Mucosa of rectum (tissue), 2 donors: ENCODE measurements around the gene CRYBB1.
"Not testable (repeated sequence)": the region's sequence is repeated elsewhere in the genome, so short reads cannot be mapped to it uniquely, and the experiment has no call there.

Source experiments
- H3K27ac ChIP-seq, 2 donors: one replicate each; pipeline ENCODE4 v1.7.0; 2013; ENCODE audit warnings: inconsistent platforms in 2 of 2, low read depth in 2 of 2, low read length in 2 of 2
- H3K27me3 ChIP-seq, 2 donors: one replicate each; pipeline ENCODE4 v1.7.0; 2013; ENCODE audit warnings: low read length in 2 of 2; ENCODE audit not compliant: control insufficient read depth in 2 of 2, insufficient read depth in 2 of 2
- H3K36me3 ChIP-seq, 2 donors: one replicate each; pipeline ENCODE4 v1.7.0; 2013; ENCODE audit warnings: low read length in 2 of 2; ENCODE audit not compliant: control insufficient read depth in 2 of 2, insufficient read depth in 2 of 2
- H3K4me1 ChIP-seq, 2 donors: one replicate each; pipeline ENCODE4 v1.7.0; 2013; ENCODE audit warnings: low read length in 2 of 2, mild to moderate bottlenecking in 1 of 2; ENCODE audit not compliant: control insufficient read depth in 2 of 2, insufficient read depth in 2 of 2
- H3K4me3 ChIP-seq, 2 donors: one replicate each; pipeline ENCODE4 v1.7.0; 2013; ENCODE audit warnings: low read length in 2 of 2
- H3K9ac ChIP-seq, 2 donors: one replicate each; pipeline ENCODE4 v1.7.0; 2013; ENCODE audit warnings: low read length in 2 of 2, low read depth in 1 of 2, mild to moderate bottlenecking in 1 of 2
- H3K9me3 ChIP-seq, 2 donors: one replicate each; pipeline ENCODE4 v1.7.0; 2013; ENCODE audit warnings: low read length in 2 of 2; ENCODE audit not compliant: control insufficient read depth in 2 of 2
- donor health status: healthy.
- donor health status: Normal muscosa, but diverticular disease.

The CRYBB1 gene

GRCh38 chr22:26619510-26619909 is 1.7 kb upstream of the CRYBB1 start:
- Histone ChIP-seq H3K9me3 (no peaks in the 10 kb centered on the region), H3K4me3 (no peak overlapping the region), H3K9ac (no peak overlapping the region), H3K27ac (no peak overlapping the region), H3K27me3 (no peaks in the 10 kb centered on the region), H3K4me1 (peaks cover 0 to 2% of the 10 kb centered on the region in 2 donors), H3K36me3 (no peaks in the 10 kb centered on the region)

- H3K4me3 ChIP-seq = no peak overlapping the region
- H3K9ac ChIP-seq = no peak overlapping the region
- H3K27ac ChIP-seq = no peak overlapping the region
- H3K36me3 ChIP-seq = no peaks in the 10 kb centered on the region
- H3K4me1 ChIP-seq = peaks cover 0 to 2% of the 10 kb centered on the region in 2 donors
- H3K27me3 ChIP-seq = no peaks in the 10 kb centered on the region
- H3K9me3 ChIP-seq = no peaks in the 10 kb centered on the region
These were observed 628 bp upstream of the CRYBB1 start for GRCh38 chr22:26618455-26618854.

- Histone ChIP-seq H3K9ac (no peak overlapping the region), H3K9me3 (no peaks in the 10 kb centered on the region), H3K36me3 (no peaks in the 10 kb centered on the region), H3K4me1 (peaks cover 0 to 2% of the 10 kb centered on the region in 2 donors), H3K4me3 (no peak overlapping the region), H3K27ac (no peak overlapping the region), H3K27me3 (peaks cover 0 to 3% of the 10 kb centered on the region in 2 donors)
These were observed 1.2 kb downstream of the CRYBB1 start for GRCh38 chr22:26616650-26617049.

GRCh38 chr22:26615830-26616435 is 1.9 kb downstream of the CRYBB1 start:
- H3K27ac ChIP-seq = peak overlapping the region in 1 of 2 donors; percentile 32
- H3K4me3 ChIP-seq = no peak overlapping the region
- peaks cover 0 to 3% of the 10 kb centered on the region in 2 donors for H3K27me3 ChIP-seq
- no peaks in the 10 kb centered on the region for H3K9me3 ChIP-seq
- H3K36me3 ChIP-seq = no peaks in the 10 kb centered on the region
- peaks cover 0 to 2% of the 10 kb centered on the region in 2 donors for H3K4me1 ChIP-seq
- H3K9ac ChIP-seq = no peak overlapping the region

- Histone ChIP-seq H3K4me3 (no peak overlapping the region), H3K4me1 (peaks cover 0 to 8% of the 10 kb centered on the region in 2 donors), H3K27ac (no peak overlapping the region), H3K9ac (no peak overlapping the region), H3K9me3 (no peaks in the 10 kb centered on the region), H3K36me3 (no peaks in the 10 kb centered on the region), H3K27me3 (peaks cover 0 to 3% of the 10 kb centered on the region in 2 donors)
These were observed 2.7 kb downstream of the CRYBB1 start for GRCh38 chr22:26615149-26615548.

- peaks cover 0 to 3% of the 10 kb centered on the region in 2 donors for H3K27me3 ChIP-seq
- no peak overlapping the region for H3K9ac ChIP-seq
- no peaks in the 10 kb centered on the region for H3K9me3 ChIP-seq
- H3K27ac ChIP-seq = peak overlapping the region in 1 of 2 donors; percentile 9
- no peaks in the 10 kb centered on the region for H3K36me3 ChIP-seq
- no peak overlapping the region for H3K4me3 ChIP-seq
- peaks cover 0 to 13% of the 10 kb centered on the region in 2 donors for H3K4me1 ChIP-seq
These were observed 3.5 kb downstream of the CRYBB1 start for GRCh38 chr22:26614322-26614721.

GRCh38 chr22:26613753-26614152 is 4.1 kb downstream of the CRYBB1 start:
- peaks cover 0 to 13% of the 10 kb centered on the region in 2 donors for H3K4me1 ChIP-seq
- H3K4me3 ChIP-seq, H3K27me3 ChIP-seq, H3K36me3 ChIP-seq, H3K9ac ChIP-seq, H3K27ac ChIP-seq, H3K9me3 ChIP-seq: not testable (repeated sequence)

- no peaks in the 10 kb centered on the region for H3K36me3 ChIP-seq
- H3K27ac ChIP-seq = no peak overlapping the region
- H3K4me1 ChIP-seq = peaks cover 0 to 13% of the 10 kb centered on the region in 2 donors
- H3K27me3 ChIP-seq = peaks cover 0 to 3% of the 10 kb centered on the region in 2 donors
- no peaks in the 10 kb centered on the region for H3K9me3 ChIP-seq
- H3K4me3 ChIP-seq = no peak overlapping the region
- H3K9ac ChIP-seq = no peak overlapping the region
These were observed 5.2 kb downstream of the CRYBB1 start for GRCh38 chr22:26612652-26613051.

- H3K36me3 ChIP-seq = no peaks in the 10 kb centered on the region
- no peak overlapping the region for H3K4me3 ChIP-seq
- peak overlapping the region in 1 of 2 donors; percentile 52 for H3K27ac ChIP-seq
- peaks cover 0 to 3% of the 10 kb centered on the region in 2 donors for H3K27me3 ChIP-seq
- no peaks in the 10 kb centered on the region for H3K9me3 ChIP-seq
- peaks cover 0 to 13% of the 10 kb centered on the region in 2 donors for H3K4me1 ChIP-seq
- H3K9ac ChIP-seq = no peak overlapping the region
These were observed 6.8 kb downstream of the CRYBB1 start for GRCh38 chr22:26610996-26611395.

- Histone ChIP-seq H3K4me1 (peaks cover 0 to 13% of the 10 kb centered on the region in 2 donors), H3K36me3 (no peaks in the 10 kb centered on the region), H3K4me3 (no peak overlapping the region), H3K9ac (peak overlapping the region in 1 of 2 donors; percentile 24), H3K9me3 (no peaks in the 10 kb centered on the region), H3K27me3 (peaks cover 0 to 3% of the 10 kb centered on the region in 2 donors), H3K27ac (peak overlapping the region in 1 of 2 donors; percentile 52)
These were observed 7.5 kb downstream of the CRYBB1 start for GRCh38 chr22:26610072-26610958.
